WTC11 (cell line): ENCODE results near the gene ADORA1. TPM values are rescaled to one million over a fixed set of nuclear protein-coding genes. Genes with fewer than 3 reads are reported as not detected.

Source experiments
- ATAC-seq: fragments of 200-7000 bp; cut with Tn5 transposase; 2 replicates; pipeline ENCODE4 v1.10.0; 2021; ENCODE audit warnings: mild to moderate bottlenecking, moderate library complexity
- CTCF ChIA-PET: fragments of 300-600 bp; sonication (Branson Sonifier 250); formaldehyde crosslinking; loops from one replicate; lab custom pipeline; 2021; ENCODE audit warnings: antibody characterized with exemption; lab: Charles Lee
- POLR2A ChIA-PET: fragments of 350-600 bp; sonication (Branson Sonifier 250); formaldehyde crosslinking; loops from one replicate; lab custom pipeline; 2021; ENCODE audit warnings: antibody characterized with exemption; lab: Charles Lee
- DNase-seq: peaks from one replicate; pipeline ENCODE4 v3.0.0; 2021; ENCODE audit warnings: low spot score
- H3K27ac Mint-ChIP-seq: 2 replicates; pipeline ENCODE4 v1.8.0; 2021; ENCODE audit warnings: mixed read lengths
- H3K27me3 Mint-ChIP-seq: 2 replicates; pipeline ENCODE4 v1.8.0; 2021; ENCODE audit warnings: low read depth, mild to moderate bottlenecking, moderate library complexity, mixed read lengths
- H3K36me3 Mint-ChIP-seq: 2 replicates; pipeline ENCODE4 v1.8.0; 2021; ENCODE audit warnings: mixed read lengths
- H3K4me1 Mint-ChIP-seq: 2 replicates; pipeline ENCODE4 v1.8.0; 2022; ENCODE audit warnings: mixed read lengths
- H3K4me3 Mint-ChIP-seq: 2 replicates; pipeline ENCODE4 v1.8.0; 2021; ENCODE audit warnings: mild to moderate bottlenecking, moderate library complexity, mixed read lengths
- H3K9me3 Mint-ChIP-seq: 2 replicates; pipeline ENCODE4 v1.8.0; 2021; ENCODE audit warnings: mixed read lengths
- ATF1 ChIP-seq: sonication (generic); formaldehyde crosslinking; IDR thresholded peaks from 2 replicates; pipeline ENCODE4 v1.8.1; 2023; ENCODE audit warnings: mild to moderate bottlenecking, moderate library complexity, missing genetic modification reagents
- EMX1 ChIP-seq: fragments of 250-450 bp; sonication (Bioruptor Pico); IDR thresholded peaks from 2 replicates; pipeline ENCODE4 v1.8.0; 2021; ENCODE audit warnings: mild to moderate bottlenecking
- FOXK1 ChIP-seq: sonication (generic); formaldehyde crosslinking; IDR thresholded peaks from 2 replicates; pipeline ENCODE4 v1.8.0; 2022; ENCODE audit warnings: mild to moderate bottlenecking, moderate library complexity, missing genetic modification reagents
- GTF2I ChIP-seq: fragments of 250-450 bp; sonication (Bioruptor Pico); conservative IDR thresholded peaks from 2 replicates; pipeline ENCODE4 v1.4.0; 2021; ENCODE audit warnings: mild to moderate bottlenecking
- IRF2 ChIP-seq: sonication (generic); formaldehyde crosslinking; IDR thresholded peaks from 2 replicates; pipeline ENCODE4 v1.8.0; 2022; ENCODE audit warnings: low read depth, missing genetic modification reagents, borderline replicate concordance
- KAT7 ChIP-seq: sonication (generic); formaldehyde crosslinking; IDR thresholded peaks from 2 replicates; pipeline ENCODE4 v1.8.1; 2023; ENCODE audit warnings: missing genetic modification reagents, mild to moderate bottlenecking, borderline replicate concordance
- MAX ChIP-seq: sonication (generic); formaldehyde crosslinking; IDR thresholded peaks from 2 replicates; pipeline ENCODE4 v1.8.0; 2022; ENCODE audit warnings: mild to moderate bottlenecking, missing genetic modification reagents
- NFYB ChIP-seq: sonication (generic); formaldehyde crosslinking; conservative IDR thresholded peaks from 2 replicates; pipeline ENCODE4 v1.8.0; 2022; ENCODE audit warnings: low read depth, missing genetic modification reagents
- PRDM15 ChIP-seq: sonication (generic); formaldehyde crosslinking; IDR thresholded peaks from 2 replicates; pipeline ENCODE4 v1.8.0; 2022; ENCODE audit warnings: missing genetic modification reagents
- PREB ChIP-seq: sonication (generic); formaldehyde crosslinking; IDR thresholded peaks from 2 replicates; pipeline ENCODE4 v1.8.1; 2022; ENCODE audit warnings: mild to moderate bottlenecking, missing genetic modification reagents, moderate library complexity, borderline replicate concordance
- RELA ChIP-seq: sonication (generic); formaldehyde crosslinking; IDR thresholded peaks from 2 replicates; pipeline ENCODE4 v1.8.1; 2022; ENCODE audit warnings: missing genetic modification reagents, mild to moderate bottlenecking, borderline replicate concordance
- SMAD3 ChIP-seq: sonication (generic); formaldehyde crosslinking; IDR thresholded peaks from 2 replicates; pipeline ENCODE4 v1.8.0; 2022; ENCODE audit warnings: missing genetic modification reagents, mild to moderate bottlenecking, borderline replicate concordance
- USF2 ChIP-seq: sonication (generic); formaldehyde crosslinking; IDR thresholded peaks from 2 replicates; pipeline ENCODE4 v1.8.1; 2023; ENCODE audit warnings: mild to moderate bottlenecking, missing genetic modification reagents, moderate library complexity
- ZBTB21 ChIP-seq: sonication (generic); formaldehyde crosslinking; IDR thresholded peaks from 2 replicates; pipeline ENCODE4 v1.8.1; 2023; ENCODE audit warnings: mild to moderate bottlenecking, missing genetic modification reagents, borderline replicate concordance
- ZNF532 ChIP-seq: fragments of 250-450 bp; sonication (Bioruptor Pico); IDR thresholded peaks from 2 replicates; pipeline ENCODE4 v1.9.0; 2021; ENCODE audit warnings: mild to moderate bottlenecking, borderline replicate concordance
- ZSCAN18 ChIP-seq: fragments of 250-450 bp; sonication (Bioruptor Pico); IDR thresholded peaks from 2 replicates; pipeline ENCODE4 v2.1.2; 2022; ENCODE audit warnings: mild to moderate bottlenecking, moderate library complexity
- total RNA-seq: library from RNA; stranded (reverse); gene quantifications from 3 replicates; pipeline ENCODE4 v1.2.3, GENCODE V29; 2021

ADORA1 gene
- total RNA-seq, 1 experiment from 2014 or later, result 1.8 TPM

- no peak for TF ChIP-seq USF2 (CRISPR knock-in tag)
- TF ChIP-seq, all 79 proteins: peak for 0
Measured at GRCh38 chr1:203208181-203208580, 80.7 kb downstream of the ADORA1 start (continued).

GRCh38 chr1:203210350-203210749 lies 82.8 kb downstream of the ADORA1 start:
- Mint-ChIP-seq H3K4me1 (no peaks in the 10 kb centered on the region; the same call in 1 of the 2 replicates), H3K4me3 (no peak overlapping the region)

GRCh38 chr1:203210988-203211387 lies 83.5 kb downstream of the ADORA1 start:
- no peak for ATAC-seq
- no peak for TF ChIP-seq ZBTB21 (CRISPR knock-in tag)
- no peak for TF ChIP-seq ATF1
- no peak for TF ChIP-seq ZSCAN18 (CRISPR knock-in tag)
- no peak for TF ChIP-seq SMAD3
- no peak for TF ChIP-seq FOXK1 (CRISPR knock-in tag)
- no peak for TF ChIP-seq KAT7
- Mint-ChIP-seq H3K36me3 (no peaks in the 10 kb centered on the region), H3K27ac (no peak overlapping the region), H3K27me3 (peaks cover 6% of the 10 kb centered on the region), H3K4me3 (no peak overlapping the region), H3K9me3 (no peaks in the 10 kb centered on the region), H3K4me1 (peaks cover 5% of the 10 kb centered on the region)
- DNase-seq, result no peak
- CTCF ChIA-PET, result interaction anchor here (1.2 to 2.0 kb wide), 3 partner anchors 63 to 171 kb away, joined by 3 to 8 read pairs (median 6); no protein-coding TSS in a partner anchor
- POLR2A ChIA-PET, result no interaction called here

More at GRCh38 chr1:203210350-203210749, 82.8 kb downstream of the ADORA1 start:
- ATAC-seq, result no peak
- ChIA-PET POLR2A (no interaction called here), CTCF (interaction anchor here (1.4 to 2.0 kb wide), 3 partner anchors 63 to 171 kb away, joined by 4 to 8 read pairs (median 6); no protein-coding TSS in a partner anchor)
- Mint-ChIP-seq H3K27me3 (peaks cover 6% of the 10 kb centered on the region), H3K36me3 (no peaks in the 10 kb centered on the region), H3K9me3 (no peaks in the 10 kb centered on the region), H3K27ac (no peak overlapping the region)
- TF ChIP-seq RELA (CRISPR knock-in tag) (no peak), GTF2I (no peak), IRF2 (no peak), PRDM15 (CRISPR knock-in tag) (no peak)
- no peak for DNase-seq

GRCh38 chr1:203211812-203212211 lies 84.3 kb downstream of the ADORA1 start:
- H3K4me1 Mint-ChIP-seq, result peaks cover 13% of the 10 kb centered on the region
- peaks cover 6% of the 10 kb centered on the region for H3K27me3 Mint-ChIP-seq
- H3K4me3 Mint-ChIP-seq, result no peak overlapping the region
- POLR2A ChIA-PET, result no interaction called here
- DNase-seq (no peak), ATAC-seq (no peak)
- no peaks in the 10 kb centered on the region for H3K9me3 Mint-ChIP-seq
- no peak overlapping the region for H3K27ac Mint-ChIP-seq
- CTCF ChIA-PET, result interaction anchor here (1.2 to 2.0 kb wide), 4 partner anchors 64 to 172 kb away, joined by 3 to 12 read pairs (median 7); no protein-coding TSS in a partner anchor
- TF ChIP-seq NFYB (CRISPR knock-in tag) (no peak), ZNF532 (CRISPR knock-in tag) (no peak), PREB (CRISPR knock-in tag) (no peak), MAX (CRISPR knock-in tag) (no peak), EMX1 (CRISPR knock-in tag) (no peak), ATF1 (no peak)
- H3K36me3 Mint-ChIP-seq, result no peaks in the 10 kb centered on the region
